22Rv1 (cell line): ENCODE data around the gene GOLPH3.

Experiments
- CTCF ChIP-seq: fragments of 450-650 bp; IDR thresholded peaks from 2 replicates; pipeline ENCODE4 v1.5.1; 2017; ENCODE audit warnings: mild to moderate bottlenecking
- ZFX ChIP-seq: fragments of 450-650 bp; IDR thresholded peaks from 2 replicates; pipeline ENCODE4 v1.6.1; 2017; ENCODE audit warnings: antibody characterized with exemption, borderline replicate concordance

DNA sequence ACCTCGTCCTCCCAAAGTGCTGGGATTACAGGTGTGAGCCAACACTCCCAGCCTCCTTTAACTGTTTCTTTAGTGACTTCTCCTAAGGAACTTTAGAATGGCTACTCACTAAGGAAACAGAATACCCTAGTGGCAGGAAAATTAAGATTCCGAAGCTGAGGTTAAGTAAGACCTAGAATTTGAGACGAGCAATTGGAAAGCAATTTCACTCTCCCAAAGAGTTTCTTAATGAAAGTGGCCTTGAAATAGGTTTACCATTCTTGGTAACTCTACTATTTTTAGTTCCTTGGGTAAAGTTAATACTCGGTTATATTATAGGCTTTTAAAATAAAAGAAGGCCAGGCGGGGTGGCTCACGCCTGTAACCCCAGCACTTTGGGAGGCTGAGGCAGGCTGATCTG, 22.9 kb upstream of the GOLPH3 start:
- TF ChIP-seq CTCF: 0 out of 2 replicates have a peak, but pooled peaks have one; percentile 4
- TF ChIP-seq ZFX: no peak
